Keratinocyte (primary cell): ENCODE data around the gene VAV2.

Source experiments
- EZH2 ChIP-seq: IDR thresholded peaks from one replicate; pipeline ENCODE4 v1.6.1; 2012; ENCODE audit warnings: inconsistent platforms, mild to moderate bottlenecking, low read length, moderate library complexity
- TF ChIP-seq, protein P1 (sequence below), 3 experiments: IDR thresholded peaks in 1 of 3; conservative IDR thresholded peaks in 1 of 3; optimal IDR thresholded peaks in 1 of 3; 2 replicates in 2 of 3; 3 replicates in 1 of 3; pipeline versions ENCODE3 to v1.5.1; 2011; ENCODE audit warnings: low read length in 3 of 3, mild to moderate bottlenecking in 3 of 3, moderate library complexity in 2 of 3, control low read depth in 1 of 3, inconsistent platforms in 1 of 3; ENCODE audit not compliant: insufficient read depth in 2 of 3; ENCODE audit errors: extremely low read depth in 1 of 3

DNA sequence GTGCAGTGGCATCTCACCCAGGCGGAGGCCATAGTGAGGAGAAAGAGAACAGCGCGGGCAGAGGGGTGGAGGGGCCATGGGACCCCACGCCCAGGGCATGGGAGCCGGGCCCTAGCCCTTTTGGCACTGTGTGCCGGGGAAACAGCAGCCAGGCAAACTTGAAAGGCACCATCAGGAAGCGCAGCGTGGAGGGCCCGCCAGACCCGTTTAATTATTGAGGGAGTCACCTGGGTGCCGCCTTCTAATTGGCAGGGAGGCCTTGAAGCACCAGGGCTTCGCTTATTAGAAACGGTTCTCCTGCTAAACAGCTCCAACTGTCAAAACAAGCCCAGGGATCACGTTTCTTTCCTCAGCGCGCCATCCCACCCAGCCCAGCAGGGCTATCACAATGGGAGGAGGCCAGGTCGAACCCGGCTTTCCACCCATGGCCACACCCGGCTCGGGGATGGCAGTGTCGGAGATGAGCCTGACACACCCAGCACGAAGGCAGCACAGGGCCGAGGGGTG lies 149.3 kb downstream of the VAV2 start:
- TF ChIP-seq, protein P1, sequence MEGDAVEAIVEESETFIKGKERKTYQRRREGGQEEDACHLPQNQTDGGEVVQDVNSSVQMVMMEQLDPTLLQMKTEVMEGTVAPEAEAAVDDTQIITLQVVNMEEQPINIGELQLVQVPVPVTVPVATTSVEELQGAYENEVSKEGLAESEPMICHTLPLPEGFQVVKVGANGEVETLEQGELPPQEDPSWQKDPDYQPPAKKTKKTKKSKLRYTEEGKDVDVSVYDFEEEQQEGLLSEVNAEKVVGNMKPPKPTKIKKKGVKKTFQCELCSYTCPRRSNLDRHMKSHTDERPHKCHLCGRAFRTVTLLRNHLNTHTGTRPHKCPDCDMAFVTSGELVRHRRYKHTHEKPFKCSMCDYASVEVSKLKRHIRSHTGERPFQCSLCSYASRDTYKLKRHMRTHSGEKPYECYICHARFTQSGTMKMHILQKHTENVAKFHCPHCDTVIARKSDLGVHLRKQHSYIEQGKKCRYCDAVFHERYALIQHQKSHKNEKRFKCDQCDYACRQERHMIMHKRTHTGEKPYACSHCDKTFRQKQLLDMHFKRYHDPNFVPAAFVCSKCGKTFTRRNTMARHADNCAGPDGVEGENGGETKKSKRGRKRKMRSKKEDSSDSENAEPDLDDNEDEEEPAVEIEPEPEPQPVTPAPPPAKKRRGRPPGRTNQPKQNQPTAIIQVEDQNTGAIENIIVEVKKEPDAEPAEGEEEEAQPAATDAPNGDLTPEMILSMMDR (optimal IDR thresholded peaks at IDR 0.05 in 1 of 3, IDR thresholded peaks at IDR 0.05 in 1 of 3, conservative IDR thresholded peaks at IDR 0.05 in 1 of 3; ENCODE audit: extremely low read depth in 1 of 3, insufficient read depth in 2 of 3, low read length in 3 of 3): no peak
- no peak for TF ChIP-seq EZH2
